NCI-H2171 (cell line): ENCODE data around the gene OR10H4.
"Not testable (repeated sequence)": the region's sequence is repeated elsewhere in the genome, so short reads cannot be mapped to it uniquely, and the experiment has no call there.

Source experiments
- DNase-seq: peaks from one replicate; lab custom pipeline; 2025; lab: John Stamatoyannopoulos, UW

Gene OR10H4

DNA sequence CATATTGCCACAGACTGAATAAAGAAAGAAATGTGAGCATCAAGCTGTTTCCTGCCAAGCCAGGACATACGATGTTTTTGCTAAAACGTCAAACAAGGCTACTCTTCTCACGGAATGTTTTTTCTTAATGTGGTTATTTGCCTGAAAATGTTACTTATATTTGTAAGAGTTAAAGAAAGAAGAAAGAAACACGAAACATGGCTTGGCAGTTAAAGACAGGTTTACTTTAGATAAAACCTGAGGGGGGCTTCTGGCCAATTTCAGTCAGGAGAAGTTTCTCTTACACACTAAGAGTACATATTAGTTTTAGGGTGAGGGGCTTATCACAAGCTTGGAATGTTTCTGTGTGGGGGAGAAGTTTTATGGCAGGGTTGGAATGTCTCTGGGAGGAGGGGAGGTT, 4.4 kb upstream of the OR10H4 start:
- no peak for DNase-seq

GRCh38 chr19:15945301-15945700, 3.5 kb upstream of the OR10H4 start:
- DNase-seq: no peak

DNA sequence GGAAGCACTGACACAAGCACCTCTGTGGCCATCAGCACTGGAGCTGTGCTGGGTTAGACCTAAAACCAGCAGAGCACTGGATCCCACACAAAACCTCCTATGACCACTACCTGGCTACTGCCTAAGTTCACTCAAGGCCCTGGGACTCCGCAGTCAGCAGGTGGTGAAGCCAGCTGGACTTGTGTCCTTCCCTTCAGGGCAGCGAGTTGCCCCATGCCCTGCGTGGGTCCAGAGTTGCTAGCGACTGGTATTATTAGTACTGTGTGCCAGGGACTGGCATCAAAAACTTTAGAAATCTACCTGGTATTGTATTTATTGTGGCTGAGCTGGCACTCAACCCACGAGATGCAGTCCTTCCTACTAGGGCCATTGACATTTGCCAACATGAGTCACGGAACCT, 6.0 kb downstream of the OR10H4 start:
- DNase-seq: no peak

GRCh38 chr19:15962319-15962718, 13.5 kb downstream of the OR10H4 start:
- no peak for DNase-seq

- DNase-seq: no peak
Observed at GRCh38 chr19:15964231-15964630, 15.4 kb downstream of the OR10H4 start.

- no peak for DNase-seq
Observed at GRCh38 chr19:15971224-15971780, 22.5 kb downstream of the OR10H4 start.

GRCh38 chr19:15972043-15972442, 23.2 kb downstream of the OR10H4 start:
- not testable (repeated sequence) for DNase-seq

DNA sequence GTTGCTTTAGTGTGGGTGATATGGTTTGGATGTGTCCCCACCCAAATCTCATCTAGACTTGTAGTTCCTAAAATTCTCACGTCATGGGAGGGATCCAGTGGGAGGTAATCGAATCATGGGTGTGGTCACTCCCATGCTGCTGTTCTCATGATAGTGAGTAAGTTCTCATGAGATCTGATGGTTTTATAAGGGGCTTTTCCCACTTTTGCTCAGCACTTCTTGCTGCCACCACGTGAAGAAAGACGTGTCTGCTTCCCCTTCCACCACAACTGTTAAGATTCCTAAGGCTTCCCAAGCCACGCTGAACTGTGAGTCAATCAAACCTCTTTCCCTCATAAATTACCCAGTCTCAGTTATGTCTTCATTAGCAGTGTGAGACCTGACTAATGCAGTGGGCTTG, 26.0 kb downstream of the OR10H4 start:
- DNase-seq: no peak

DNA sequence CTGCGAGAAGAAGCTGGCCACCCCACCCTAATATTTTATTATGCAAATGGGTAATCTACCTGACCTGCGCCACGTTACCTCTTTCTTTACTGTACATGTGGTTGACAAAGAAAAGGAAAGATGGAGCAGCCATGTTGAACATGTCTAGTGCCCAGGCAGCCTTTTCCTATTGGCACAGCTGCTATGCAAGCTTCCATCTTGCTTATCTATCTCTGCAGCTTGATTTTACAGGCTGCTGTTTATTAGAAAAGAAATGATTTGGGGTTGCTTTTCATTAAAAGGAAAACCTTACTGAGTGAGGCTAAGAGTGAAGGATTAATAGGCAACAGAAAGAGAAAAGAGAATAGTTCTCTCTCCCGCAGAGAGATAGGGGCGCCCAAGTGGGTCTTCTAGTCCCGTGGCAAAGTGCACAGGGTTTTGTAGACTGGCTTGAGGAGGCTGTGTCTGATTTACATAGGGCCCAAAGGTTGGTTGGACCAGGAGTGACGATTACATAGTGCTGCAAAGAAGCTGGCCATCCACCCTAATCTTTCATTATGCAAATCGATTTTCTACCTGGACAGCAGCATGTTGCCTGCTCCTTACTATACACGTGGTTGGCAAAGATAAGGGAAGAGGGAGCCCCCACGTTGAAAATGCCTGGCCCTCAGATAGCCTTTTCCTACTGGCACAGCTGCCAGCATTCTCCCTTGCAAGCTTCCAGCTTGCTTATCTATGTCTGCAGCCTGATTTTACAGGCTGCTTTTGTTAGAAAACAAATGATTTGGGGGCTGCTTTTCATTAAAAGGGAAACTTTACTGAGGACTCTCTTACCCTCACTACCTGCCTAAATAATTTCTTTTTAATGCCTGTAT, 28.3 kb downstream of the OR10H4 start:
- DNase-seq: no peak

DNA sequence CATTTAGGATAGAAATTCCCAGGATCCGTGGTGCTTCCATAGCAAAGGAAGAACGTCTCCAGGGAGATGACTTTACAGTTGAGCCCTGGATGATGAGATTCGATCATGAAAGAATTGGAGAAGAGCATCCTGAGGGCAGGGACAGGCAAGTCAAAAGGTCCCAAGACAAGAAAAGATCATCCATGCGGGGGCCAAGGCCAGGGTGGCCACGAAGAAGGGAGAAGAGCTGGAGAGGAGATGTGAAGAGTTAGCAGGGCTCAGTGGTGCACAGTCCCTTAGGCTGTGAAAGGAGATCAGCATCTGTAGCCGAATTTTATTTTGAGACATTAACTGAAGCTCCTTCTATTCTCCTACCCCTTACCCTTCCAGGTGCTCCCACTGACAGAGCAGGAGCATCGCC, 28.9 kb downstream of the OR10H4 start:
- DNase-seq: no peak

DNA sequence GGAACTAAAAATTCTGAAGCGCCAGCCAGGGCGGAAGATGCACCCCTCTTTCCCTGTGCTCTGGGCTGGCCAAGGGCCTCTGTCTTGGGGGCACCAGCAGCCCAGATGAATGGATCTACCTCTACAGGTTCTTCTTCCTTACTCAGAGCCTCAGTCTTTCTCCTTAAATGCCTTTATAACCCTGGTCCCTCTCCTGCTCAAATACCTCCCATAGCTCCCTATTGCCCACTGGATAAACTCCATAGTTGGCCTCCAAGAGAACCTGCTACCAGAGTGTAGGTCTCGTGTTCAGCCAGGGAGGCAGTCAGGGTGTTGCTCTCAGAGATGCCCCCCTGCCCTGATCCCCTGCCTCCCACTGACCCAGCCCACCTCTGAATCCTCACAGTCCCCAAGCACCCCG, 30.5 kb downstream of the OR10H4 start:
- DNase-seq: no peak

DNA sequence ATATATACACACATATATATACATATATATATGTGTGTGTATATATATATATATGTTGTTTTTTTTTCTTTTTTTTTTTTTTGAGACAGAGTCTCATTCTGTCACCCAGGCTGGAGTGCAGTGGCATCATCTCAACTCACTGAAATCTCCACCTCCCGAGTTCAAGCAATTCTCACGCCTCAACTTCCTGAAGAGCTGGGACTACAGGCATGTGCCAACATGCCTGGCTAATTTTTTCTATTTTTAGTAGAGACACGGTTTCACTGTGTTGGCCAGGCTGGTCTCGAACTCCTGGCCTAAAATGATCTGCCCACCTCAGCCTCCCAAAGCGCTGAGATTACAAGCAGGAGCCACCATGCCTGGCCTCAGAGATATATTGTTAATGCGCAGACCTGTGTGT, 37.0 kb downstream of the OR10H4 start:
- not testable (repeated sequence) for DNase-seq

GRCh38 chr19:15986701-15987100, 37.9 kb downstream of the OR10H4 start:
- no peak for DNase-seq

DNA sequence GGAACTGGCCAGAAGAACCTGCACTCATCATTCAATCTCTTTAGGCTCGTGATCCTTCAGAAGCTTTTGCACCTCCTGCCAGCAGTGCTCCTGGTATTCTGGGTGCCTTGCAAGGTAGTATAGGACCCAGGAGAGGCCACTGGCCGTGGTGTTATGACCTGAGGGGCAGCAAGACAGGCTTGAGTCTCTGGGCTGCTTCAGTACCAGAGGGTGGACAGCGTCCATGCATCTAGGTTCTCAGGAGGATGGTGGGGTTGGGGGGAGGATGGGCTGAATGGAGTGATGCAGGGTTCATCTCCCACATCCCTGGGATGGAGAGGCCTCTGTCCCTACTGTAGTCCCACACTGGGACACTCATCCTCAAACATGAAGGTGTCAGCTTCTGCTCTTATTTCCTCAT, 41.1 kb downstream of the OR10H4 start:
- no peak for DNase-seq

DNA sequence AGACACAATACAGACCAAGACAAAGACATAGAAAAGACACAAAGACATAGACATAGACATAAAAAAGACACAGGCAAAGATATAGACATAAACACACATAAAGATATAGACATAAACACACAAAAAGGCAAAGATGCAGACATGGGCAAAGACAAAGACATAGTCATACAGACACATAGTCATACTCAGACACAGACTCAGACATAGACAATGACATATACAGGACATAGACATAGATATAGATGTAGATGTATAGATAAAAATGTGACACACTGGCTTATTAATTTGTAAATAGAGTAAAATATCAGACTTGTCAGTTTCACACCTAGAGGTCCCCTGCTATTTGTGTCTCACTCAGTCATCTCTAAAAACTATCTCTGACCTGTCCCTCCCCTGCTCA, 42.8 kb downstream of the OR10H4 start:
- DNase-seq: no peak

- DNase-seq: no peak
Observed at GRCh38 chr19:15992014-15992413, 43.2 kb downstream of the OR10H4 start.

- DNase-seq: no peak
Observed at GRCh38 chr19:15995536-15995935, 46.7 kb downstream of the OR10H4 start.

DNA sequence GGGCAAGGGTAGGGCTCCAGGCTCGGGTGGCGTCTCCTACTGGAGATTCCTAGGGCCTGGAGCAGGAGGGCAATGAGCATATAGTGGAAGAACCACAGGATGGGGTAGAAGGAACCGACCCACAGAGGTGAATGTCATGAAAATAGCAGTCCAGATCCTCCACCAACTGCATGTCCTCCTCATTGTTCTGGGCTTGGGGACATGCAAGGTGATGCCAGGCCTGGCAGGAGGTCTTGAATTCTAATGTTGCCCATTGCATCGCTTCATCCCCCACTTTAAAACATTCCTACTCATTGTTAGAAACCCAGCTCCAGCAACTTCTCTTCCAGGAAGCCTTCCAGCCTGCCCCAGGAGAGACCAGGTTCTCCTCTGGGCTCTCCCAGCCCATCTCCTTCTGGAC, 49.4 kb downstream of the OR10H4 start:
- DNase-seq: no peak
